Astrocyte of the spinal cord (primary cell): ENCODE data around the gene RETREG3.

Experiments
- DNase-seq: peaks from one replicate; pipeline ENCODE4 v3.0.0; 2011; ENCODE audit warnings: low read depth, low spot score
- H3K4me3 ChIP-seq: 2 replicates; pipeline ENCODE4 v1.5.1; 2011; ENCODE audit warnings: low read depth, mild to moderate bottlenecking, low read length, moderate library complexity
- CTCF ChIP-seq: IDR thresholded peaks from 2 replicates; pipeline ENCODE4 v1.5.1; 2012; ENCODE audit warnings: low read depth, mild to moderate bottlenecking, low read length, inconsistent platforms
- in situ Hi-C: cut with HindIII; loops from 2 replicates; pipeline ENCODE4 v1.10.0; 2017; ENCODE audit warnings: low sequenced_read_pairs

Gene RETREG3

GRCh38 chr17:42609182-42609813 lies at the start of gene RETREG3, which contains the start of gene TUBG1:
RETREG3 (minus strand) TSS chr17:42609374; CDS start chr17:42609324, 50 bp downstream.
TUBG1 (plus strand) TSS chr17:42609683; CDS start chr17:42609738, 55 bp downstream.
- H3K4me3 ChIP-seq: peak within 1 kb of the TSS; percentile 93
- peak; percentile 61 for TF ChIP-seq CTCF
- peak; percentile 100 for DNase-seq
- in situ Hi-C loops: no loop called here

- no peak for DNase-seq
- H3K4me3 ChIP-seq: no peak overlapping the region
- no peak for TF ChIP-seq CTCF
- in situ Hi-C loops: no loop called here
Observed at GRCh38 chr17:42657824-42658588, 48.8 kb upstream of the RETREG3 start.

- in situ Hi-C loops: no loop called here
- peak; percentile 76 for DNase-seq
- no peak overlapping the region for H3K4me3 ChIP-seq
- no peak for TF ChIP-seq CTCF
Observed at GRCh38 chr17:42655528-42655927, 46.4 kb upstream of the RETREG3 start.

- DNase-seq: peak; percentile 73
- peak overlapping the region; percentile 27 for H3K4me3 ChIP-seq
- in situ Hi-C loops: no loop called here
- no peak for TF ChIP-seq CTCF
Observed at GRCh38 chr17:42653179-42654124, 44.3 kb upstream of the RETREG3 start.

GRCh38 chr17:42651392-42651791 lies 42.2 kb upstream of the RETREG3 start:
- no peak for DNase-seq
- in situ Hi-C loops: no loop called here
- TF ChIP-seq CTCF: no peak
- no peak overlapping the region for H3K4me3 ChIP-seq

- in situ Hi-C loops: no loop called here
- H3K4me3 ChIP-seq: no peak overlapping the region
- no peak for TF ChIP-seq CTCF
- no peak for DNase-seq
Observed at GRCh38 chr17:42647778-42648177, 38.6 kb upstream of the RETREG3 start.
